GM21717 (cell line): ENCODE results near the gene SDK1.
"Not testable (repeated sequence)": the region's sequence is repeated elsewhere in the genome, so short reads cannot be mapped to it uniquely, and the experiment has no call there.

Experiments used
- ATAC-seq: cut with Tn5 transposase; IDR thresholded peaks from one replicate; pipeline ENCODE4 v1.9.1; 2021; ENCODE audit warnings: mild to moderate bottlenecking, moderate library complexity; ENCODE audit not compliant: unreplicated experiment

SDK1 gene

DNA sequence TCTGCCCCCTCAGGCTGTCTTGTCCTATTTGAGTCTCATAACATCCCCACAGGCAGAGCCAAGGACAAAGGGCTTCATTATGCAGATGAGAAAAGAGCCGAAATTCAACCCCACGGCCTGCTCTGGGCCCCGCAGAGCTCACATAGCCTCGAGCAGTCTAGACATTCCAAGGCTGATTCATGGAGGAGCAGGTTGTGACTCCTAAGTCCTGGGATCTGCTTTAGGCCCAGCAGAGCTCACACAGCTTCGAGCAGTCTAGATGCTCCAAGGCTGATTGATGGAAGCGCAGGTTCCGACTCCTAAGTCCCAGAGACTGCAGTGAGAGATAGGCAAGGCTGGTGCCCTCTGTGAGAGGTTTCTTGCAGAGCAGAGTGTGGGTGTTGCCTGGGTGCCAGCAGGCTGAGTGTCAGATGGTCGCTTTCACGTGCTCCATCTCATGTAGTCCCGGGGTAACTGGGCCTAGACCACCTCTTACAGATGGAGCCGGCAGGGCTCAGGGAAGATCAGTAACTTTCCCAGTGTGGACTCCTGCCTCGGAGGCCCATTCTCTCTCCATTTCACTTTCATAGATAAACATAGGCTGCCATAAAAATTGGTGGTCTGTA lies 944.9 kb downstream of the SDK1 start:
- no peak for ATAC-seq

- ATAC-seq, result no peak
Observed at GRCh38 chr7:4246536-4246935, 945.5 kb downstream of the SDK1 start.

DNA sequence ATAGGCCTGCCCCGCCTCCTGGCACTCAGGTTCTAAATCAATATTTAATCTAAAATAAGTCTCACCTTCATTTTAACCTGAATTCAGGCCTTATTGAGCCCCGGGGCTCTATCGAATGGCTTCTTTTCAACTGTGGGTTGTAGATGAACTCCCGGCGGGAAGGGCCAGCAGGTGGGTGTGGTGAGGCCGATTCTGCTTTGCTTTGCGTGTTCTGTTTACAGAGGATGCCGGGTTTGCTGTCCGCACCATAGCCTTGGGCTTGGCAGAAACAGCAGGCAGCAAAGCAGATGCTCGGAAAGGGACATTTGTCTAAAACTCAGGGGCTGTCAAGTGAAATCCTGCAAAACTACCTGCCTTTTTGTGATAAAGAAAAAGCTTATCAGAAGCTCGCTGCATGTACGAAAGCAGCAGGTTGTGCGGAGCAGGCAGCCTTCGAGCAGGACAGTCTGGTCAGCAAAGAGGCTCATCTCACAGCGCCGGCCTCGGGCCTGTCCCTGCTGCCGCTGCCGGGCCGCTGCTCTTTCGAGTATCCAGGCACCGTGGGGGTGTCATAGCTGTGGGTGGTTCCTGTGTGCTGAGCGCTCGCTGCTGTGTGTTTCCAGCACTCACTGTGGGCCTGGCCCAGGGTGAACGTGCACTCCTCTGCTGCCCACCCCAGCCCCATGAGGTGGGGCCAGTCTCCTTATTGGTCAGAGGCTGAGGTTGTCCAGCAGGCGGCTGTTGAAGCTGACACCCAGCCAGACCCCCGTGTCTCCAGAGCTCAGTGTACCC lies 946.2 kb downstream of the SDK1 start:
- ATAC-seq, result no peak

- no peak for ATAC-seq
Observed at GRCh38 chr7:4248295-4248694, 947.2 kb downstream of the SDK1 start.

- no peak for ATAC-seq
Observed at GRCh38 chr7:4249241-4249640, 948.2 kb downstream of the SDK1 start.

DNA sequence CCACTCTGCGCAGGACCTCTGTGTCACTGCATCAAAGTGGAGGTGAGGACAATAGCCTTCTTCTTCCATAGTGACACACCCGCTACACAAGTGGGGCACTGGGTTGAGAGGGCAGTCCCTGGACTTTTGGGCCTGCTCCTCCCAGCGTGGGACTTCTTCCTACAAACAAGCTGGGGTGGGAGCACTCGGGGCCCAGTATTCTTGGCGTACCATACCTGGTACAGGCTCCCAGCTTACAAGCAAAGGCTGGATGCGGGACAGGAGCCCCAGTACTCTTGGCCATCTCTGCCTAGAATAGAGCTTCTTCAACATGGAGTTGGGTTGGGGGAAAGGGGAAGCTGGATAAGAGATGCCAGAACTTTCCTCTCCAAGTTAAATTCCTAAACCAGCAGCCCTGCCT lies 954.3 kb downstream of the SDK1 start:
- no peak for ATAC-seq

DNA sequence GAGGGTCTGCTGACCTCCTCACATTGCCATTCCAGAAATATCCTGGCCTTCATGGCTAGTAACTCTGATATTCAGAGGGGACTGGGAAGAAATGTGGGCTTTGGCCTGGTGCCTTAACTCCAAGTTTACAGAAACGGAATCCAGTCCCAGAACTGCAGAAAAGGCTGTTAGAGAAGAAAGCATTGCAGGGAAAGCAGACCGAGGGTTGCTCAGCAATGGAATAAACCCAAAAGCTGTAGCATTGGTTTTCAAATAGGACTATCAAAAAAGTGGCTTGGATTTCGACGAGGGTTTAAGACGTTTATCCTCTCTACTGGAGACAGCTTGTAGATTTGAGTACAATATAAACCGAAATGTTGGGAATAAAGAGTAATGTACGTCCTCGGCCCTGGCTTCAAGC lies 955.2 kb downstream of the SDK1 start:
- no peak for ATAC-seq

DNA sequence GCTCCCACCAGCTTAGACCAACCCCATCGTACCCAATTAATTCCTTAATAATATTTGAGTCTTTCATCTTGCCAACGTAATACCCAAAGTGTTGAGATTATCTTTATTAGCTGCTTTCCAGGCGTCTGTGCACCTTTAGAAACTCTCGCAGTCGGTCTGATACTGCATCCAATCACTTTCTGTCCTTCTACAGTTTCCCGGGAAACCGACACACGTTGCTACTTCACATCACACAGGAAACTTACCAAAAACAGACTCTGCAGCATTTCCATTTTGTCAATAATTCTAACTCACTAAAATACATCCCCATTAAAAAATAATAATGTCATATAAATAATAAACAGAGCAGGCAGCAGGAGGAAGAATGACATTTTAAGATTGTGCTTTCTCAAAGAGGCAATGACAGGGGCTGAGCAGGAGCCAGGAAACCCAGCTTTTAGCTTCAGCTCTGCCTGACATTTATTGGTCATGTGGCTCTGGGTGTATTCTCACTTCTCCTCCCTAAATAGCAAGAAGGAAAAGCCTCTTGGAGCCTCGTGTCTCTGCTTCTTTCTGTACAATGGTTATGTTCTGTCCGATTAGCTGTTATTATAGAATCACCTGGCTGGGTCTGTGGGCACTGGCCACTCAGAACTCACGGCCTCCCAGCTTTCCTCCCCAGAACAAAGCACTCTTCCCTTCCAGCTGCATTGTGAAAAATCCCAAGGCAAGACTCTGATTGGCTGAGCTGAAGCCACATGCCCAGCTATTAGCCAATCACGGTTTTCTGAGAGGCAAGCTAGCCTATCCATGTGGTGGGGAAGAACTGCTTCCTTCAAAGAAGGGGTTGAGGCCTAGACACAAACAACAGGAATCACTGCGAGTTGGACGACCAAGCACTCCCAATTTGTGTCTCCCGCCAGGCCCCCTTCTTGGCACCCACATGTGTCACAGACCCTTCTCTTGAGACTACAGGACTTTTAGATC lies 956.4 kb downstream of the SDK1 start:
- no peak for ATAC-seq

GRCh38 chr7:4260116-4260515 lies 959.1 kb downstream of the SDK1 start:
- ATAC-seq, result not testable (repeated sequence)

DNA sequence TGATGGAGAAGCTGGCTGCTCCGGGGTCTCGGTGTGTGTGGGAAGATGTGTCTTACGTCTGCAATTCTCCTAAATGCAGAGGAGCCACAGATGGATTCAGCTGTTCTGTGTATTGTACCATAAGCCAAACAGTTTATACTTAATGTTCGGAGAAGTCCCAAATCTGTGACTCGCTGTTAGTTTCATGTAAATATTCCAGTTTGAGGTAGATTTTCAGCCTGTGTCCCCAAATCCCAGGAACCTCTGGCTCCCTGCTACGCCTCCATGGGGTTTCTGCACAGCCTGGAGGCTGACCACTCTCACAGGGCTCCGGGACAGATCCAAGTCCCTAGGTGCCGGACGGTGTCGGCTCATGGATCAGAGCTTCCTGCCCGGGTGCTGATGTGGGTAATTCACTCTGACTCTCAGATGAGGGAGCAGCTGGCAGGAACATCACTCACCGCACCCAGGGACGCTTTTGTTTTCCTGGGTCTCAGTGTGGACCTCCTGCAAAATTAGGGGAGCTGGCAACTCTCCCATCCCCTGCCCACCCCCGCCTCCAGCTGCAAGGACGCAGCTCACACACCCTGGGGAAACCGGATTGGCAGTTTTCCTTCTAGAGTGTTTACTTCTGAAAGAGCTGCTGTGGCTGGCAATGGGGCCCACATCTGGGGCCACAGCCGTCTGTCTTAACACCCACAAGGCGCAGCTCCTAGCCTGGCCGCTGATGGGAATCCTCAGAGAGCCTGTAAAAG lies 960.0 kb downstream of the SDK1 start:
- no peak for ATAC-seq

DNA sequence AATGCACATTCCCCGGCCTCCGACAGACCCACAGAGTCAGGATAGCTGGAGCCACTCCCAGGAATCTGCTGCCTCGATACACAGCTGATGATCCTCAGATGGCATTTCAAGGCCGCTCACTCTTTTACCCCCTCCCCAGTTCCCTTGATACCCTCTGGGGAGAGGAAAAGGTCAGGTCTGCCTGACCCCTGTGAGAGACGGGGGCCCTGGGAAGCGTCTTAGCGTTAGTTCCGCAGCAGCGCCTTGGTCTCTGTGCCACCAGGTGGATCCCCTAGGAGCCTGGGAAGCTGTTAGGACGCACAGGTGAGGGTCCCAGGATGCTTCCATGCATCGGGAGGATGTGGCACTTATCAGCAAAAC lies 960.5 kb downstream of the SDK1 start:
- no peak for ATAC-seq

DNA sequence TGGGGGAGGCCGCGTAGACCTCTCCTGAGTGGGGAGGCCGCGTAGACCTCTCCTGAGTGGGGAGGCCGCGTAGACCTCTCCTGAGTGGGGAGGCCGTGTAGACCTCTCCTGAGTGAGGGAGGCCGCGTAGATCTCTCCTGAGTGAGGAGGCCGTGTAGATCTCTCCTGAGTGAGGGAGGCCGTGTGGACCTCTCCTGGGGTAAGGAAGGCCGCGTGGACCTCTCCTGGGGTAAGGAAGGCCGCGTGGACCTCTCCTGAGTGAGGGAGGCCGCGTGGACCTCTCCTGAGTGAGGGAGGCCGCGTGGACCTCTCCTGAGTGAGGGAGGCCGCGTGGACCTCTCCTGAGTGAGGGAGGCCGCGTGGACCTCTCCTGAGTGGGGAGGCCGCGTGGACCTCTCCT lies 963.2 kb downstream of the SDK1 start:
- not testable (repeated sequence) for ATAC-seq

DNA sequence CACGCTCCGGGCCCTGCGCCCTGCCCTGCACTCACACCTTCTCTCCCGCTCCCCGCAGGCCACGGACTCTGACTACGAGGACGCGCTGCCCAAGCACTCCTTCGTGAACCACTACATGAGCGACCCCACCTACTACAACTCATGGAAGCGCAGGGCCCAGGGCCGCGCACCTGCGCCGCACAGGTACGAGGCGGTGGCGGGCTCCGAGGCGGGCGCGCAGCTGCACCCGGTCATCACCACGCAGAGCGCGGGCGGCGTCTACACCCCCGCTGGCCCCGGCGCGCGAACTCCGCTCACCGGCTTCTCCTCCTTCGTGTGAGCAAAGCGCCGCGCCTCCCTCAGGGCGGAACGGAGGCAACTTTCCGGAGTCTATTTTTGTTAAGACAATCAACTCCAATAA lies 964.0 kb downstream of the SDK1 start:
- ATAC-seq, result no peak

DNA sequence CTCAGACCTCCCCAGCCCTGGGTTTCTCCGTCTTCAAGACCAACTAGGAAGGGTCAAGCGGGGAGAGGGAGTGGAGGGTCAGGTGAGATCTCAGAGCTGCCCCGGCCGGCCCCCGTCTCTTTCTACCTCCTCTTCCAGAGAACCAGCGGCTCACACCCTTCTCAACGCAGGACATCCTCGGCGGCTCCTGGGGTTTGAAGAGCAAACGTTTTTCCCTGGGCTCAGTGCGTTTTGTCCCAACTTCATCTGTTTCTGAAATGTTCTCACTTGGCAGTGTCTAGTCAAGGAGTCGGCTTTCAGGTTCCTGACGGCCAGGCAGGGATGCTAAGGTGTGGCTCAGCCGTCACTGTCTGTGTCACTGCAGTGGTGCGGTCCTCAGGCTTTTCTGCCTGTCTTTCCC lies 964.6 kb downstream of the SDK1 start:
- no peak for ATAC-seq

- no peak for ATAC-seq
Observed at GRCh38 chr7:4266270-4267040, 965.4 kb downstream of the SDK1 start.

GRCh38 chr7:4267341-4268039 lies 966.4 kb downstream of the SDK1 start:
- no peak for ATAC-seq

DNA sequence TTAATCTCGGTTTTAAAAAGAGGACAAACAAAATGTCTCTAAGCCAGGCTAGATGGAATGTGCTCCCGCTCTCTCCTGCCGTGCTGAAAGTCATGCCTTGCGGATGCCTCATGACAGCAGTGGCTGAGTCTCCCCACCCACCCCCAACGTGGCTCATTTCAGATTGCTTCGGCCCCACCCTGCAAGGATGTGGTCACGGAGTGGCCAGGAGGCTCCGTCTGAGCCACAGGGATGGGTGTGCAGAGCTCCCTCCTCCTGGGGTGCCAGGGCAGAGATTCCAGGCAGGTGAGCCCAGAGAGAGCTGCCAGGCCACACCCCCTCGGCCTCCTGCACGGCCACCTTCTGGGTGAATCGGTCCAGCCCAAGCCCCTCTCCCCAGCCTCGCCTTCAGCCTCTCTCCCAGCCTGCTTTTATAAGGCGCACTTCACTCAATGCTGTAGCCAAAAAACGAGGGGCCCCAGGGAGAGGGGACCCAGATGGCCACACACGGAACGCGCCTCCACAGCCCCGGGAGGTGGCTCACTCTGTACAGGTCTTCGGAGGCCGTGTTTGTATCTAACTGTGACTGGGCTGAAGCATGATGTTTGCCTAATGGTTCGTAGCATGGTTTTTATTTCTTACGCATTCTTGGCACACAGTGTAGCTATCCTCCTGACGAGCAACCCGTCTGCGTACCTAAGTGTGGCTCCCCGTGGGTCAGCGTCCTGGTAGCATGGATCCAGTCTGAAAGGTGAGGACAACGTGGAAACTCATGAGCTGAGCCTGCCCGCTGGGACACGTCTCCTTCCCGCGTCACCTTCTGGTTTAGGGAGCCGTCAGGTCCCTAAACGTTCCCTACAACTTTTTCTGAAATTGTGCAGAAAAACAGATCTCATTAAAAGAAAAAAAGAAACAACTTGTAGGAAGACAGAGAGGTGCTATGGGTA lies 967.3 kb downstream of the SDK1 start:
- no peak for ATAC-seq

- no peak for ATAC-seq
Observed at GRCh38 chr7:4269086-4269485, 968.0 kb downstream of the SDK1 start.

- no peak for ATAC-seq
Observed at GRCh38 chr7:4269746-4270145, 968.7 kb downstream of the SDK1 start.
